ENCODE measurements around the gene RASGRF2.

Gene RASGRF2

DNA sequence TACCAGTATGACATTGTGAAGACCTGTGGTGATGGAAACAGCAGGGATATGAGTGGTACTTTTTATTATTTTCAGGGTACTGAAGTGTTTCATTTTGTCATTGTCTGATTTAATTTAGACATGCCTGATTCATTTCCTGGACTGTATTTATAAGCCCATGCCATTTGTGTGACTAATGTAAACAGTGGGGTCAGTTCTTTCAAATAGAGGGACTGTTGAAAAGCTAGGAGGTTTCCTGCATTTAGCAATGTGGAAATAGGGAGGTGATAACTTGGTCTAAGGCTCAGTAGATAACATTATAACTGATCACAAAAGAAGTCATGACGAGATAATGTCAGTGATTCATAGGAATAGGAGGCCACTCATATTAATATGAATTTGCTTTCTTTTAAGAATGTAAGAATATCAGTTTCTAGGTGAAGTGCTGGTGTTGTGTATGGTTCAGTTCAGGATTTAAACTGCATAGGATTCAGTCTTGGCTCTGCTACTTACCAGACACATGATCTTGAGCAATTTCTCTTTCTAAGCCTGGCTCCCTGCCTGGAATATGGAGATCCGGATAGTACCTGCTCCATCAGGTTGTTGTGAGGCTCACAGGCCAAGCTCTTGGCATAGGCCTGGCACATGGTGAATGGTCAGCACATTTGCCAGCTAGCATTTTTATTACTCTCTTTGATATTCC, 7.5 kb downstream of the RASGRF2 start:
- H3K9me2 ChIP-seq (replicated peaks; ENCODE audit: control insufficient read depth, low read length) = no peaks in the 10 kb centered on the region
- no peaks in the 10 kb centered on the region for H3K36me3 ChIP-seq (ENCODE audit: control insufficient read depth, low read length)
- H3F3A ChIP-seq (ENCODE audit: control insufficient read depth, insufficient read depth) = no peaks in the 10 kb centered on the region
- no peak overlapping the region for H3K4me2 ChIP-seq (ENCODE audit: low read length)
- H3K9me3 ChIP-seq (ENCODE audit: control insufficient read depth, insufficient read depth, low read length) = no peaks in the 10 kb centered on the region
- no peaks in the 10 kb centered on the region for H3K79me2 ChIP-seq (ENCODE audit: control insufficient read depth, low read length)
- H3K27me3 ChIP-seq (ENCODE audit: control insufficient read depth, low read length) = peaks cover 15% of the 10 kb centered on the region
- TF ChIP-seq, protein P1, sequence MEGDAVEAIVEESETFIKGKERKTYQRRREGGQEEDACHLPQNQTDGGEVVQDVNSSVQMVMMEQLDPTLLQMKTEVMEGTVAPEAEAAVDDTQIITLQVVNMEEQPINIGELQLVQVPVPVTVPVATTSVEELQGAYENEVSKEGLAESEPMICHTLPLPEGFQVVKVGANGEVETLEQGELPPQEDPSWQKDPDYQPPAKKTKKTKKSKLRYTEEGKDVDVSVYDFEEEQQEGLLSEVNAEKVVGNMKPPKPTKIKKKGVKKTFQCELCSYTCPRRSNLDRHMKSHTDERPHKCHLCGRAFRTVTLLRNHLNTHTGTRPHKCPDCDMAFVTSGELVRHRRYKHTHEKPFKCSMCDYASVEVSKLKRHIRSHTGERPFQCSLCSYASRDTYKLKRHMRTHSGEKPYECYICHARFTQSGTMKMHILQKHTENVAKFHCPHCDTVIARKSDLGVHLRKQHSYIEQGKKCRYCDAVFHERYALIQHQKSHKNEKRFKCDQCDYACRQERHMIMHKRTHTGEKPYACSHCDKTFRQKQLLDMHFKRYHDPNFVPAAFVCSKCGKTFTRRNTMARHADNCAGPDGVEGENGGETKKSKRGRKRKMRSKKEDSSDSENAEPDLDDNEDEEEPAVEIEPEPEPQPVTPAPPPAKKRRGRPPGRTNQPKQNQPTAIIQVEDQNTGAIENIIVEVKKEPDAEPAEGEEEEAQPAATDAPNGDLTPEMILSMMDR (IDR thresholded peaks at IDR 0.05; ENCODE audit: low read depth, low read length, poor library complexity, severe bottlenecking) = no peak
- no peak for TF ChIP-seq EZH2phosphoT487 (IDR thresholded peaks at IDR 0.05; ENCODE audit: borderline replicate concordance, low read length)
- no peaks in the 10 kb centered on the region for H4K20me1 ChIP-seq (ENCODE audit: control insufficient read depth, insufficient read depth, low read depth, low read length)
- no peak overlapping the region for H3K4me3 ChIP-seq (ENCODE audit: low read length)
- no peak overlapping the region for H3K27ac ChIP-seq (ENCODE audit: low read depth, low read length)
- H3K4me1 ChIP-seq (ENCODE audit: control insufficient read depth, low read length) = no peaks in the 10 kb centered on the region

DNA sequence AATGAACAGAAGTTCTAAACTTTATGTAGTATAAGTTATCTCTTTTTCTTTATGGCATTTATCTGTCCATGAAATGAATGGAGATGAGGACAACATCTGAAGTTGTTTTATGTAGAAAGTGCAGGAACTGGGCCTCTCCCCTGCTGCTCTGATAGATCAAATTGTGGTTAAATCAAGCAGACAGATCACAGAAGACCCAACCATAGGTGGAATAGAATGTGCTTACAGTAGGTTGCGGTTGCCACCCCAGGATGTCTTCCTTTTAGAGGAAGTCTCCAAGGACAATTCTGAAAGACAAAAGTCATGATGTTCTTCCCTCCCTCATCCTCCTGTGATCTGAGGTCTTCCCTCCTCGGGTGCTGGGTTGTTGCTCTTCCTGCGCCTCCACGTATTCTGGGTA, 12.9 kb downstream of the RASGRF2 start:
- H3F3A ChIP-seq (ENCODE audit: control insufficient read depth, insufficient read depth) = no peaks in the 10 kb centered on the region

DNA sequence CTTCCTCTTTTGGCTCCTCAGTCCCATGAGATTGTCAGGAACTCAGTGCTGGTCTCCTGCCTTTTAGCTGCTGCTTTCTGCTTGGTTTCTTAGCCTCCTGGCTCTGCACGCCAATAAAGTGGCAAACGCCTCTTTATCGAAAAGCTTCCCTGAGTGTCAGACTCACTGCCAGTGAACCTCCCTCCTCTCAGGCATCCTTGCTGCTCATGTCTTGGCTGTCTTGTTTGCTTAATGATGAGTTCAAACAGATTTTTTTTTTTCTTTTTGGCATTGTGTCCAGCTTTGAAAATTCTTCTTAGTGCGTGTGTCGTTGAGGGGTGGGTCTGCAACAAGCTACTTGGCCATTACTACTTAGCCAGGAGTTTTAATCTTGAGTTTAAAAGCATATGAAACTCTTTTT, 14.9 kb downstream of the RASGRF2 start:
- Histone ChIP-seq H3K4me2 (ENCODE audit: low read length) (no peak overlapping the region), H3K27me3 (ENCODE audit: control insufficient read depth, low read length) (no peaks in the 10 kb centered on the region), H3K4me1 (ENCODE audit: control insufficient read depth, low read length) (peaks cover 9% of the 10 kb centered on the region), H4K20me1 (ENCODE audit: control insufficient read depth, insufficient read depth, low read depth, low read length) (no peaks in the 10 kb centered on the region), H3K4me3 (ENCODE audit: low read length) (no peak overlapping the region), H3K36me3 (ENCODE audit: control insufficient read depth, low read length) (no peaks in the 10 kb centered on the region), H3F3A (ENCODE audit: control insufficient read depth, insufficient read depth) (no peaks in the 10 kb centered on the region), H3K27ac (ENCODE audit: low read depth, low read length) (no peak overlapping the region), H3K9me2 (replicated peaks; ENCODE audit: control insufficient read depth, low read length) (no peaks in the 10 kb centered on the region), H3K9me3 (ENCODE audit: control insufficient read depth, insufficient read depth, low read length) (no peaks in the 10 kb centered on the region), H3K79me2 (ENCODE audit: control insufficient read depth, low read length) (no peaks in the 10 kb centered on the region)
- no peak for TF ChIP-seq EZH2phosphoT487 (IDR thresholded peaks at IDR 0.05; ENCODE audit: borderline replicate concordance, low read length)
- TF ChIP-seq, protein P1 (IDR thresholded peaks at IDR 0.05; ENCODE audit: low read depth, low read length, poor library complexity, severe bottlenecking) = no peak

More for the DNA sequence above, 12.9 kb downstream of the RASGRF2 start:
- Histone ChIP-seq H3K4me3 (ENCODE audit: low read length) (no peak overlapping the region), H3K36me3 (ENCODE audit: control insufficient read depth, low read length) (no peaks in the 10 kb centered on the region), H3K4me1 (ENCODE audit: control insufficient read depth, low read length) (no peaks in the 10 kb centered on the region), H3K4me2 (ENCODE audit: low read length) (no peak overlapping the region), H3K27ac (ENCODE audit: low read depth, low read length) (no peak overlapping the region), H3K9me2 (replicated peaks; ENCODE audit: control insufficient read depth, low read length) (no peaks in the 10 kb centered on the region), H3K9me3 (ENCODE audit: control insufficient read depth, insufficient read depth, low read length) (no peaks in the 10 kb centered on the region), H4K20me1 (ENCODE audit: control insufficient read depth, insufficient read depth, low read depth, low read length) (no peaks in the 10 kb centered on the region), H3K79me2 (ENCODE audit: control insufficient read depth, low read length) (no peaks in the 10 kb centered on the region), H3K27me3 (ENCODE audit: control insufficient read depth, low read length) (no peaks in the 10 kb centered on the region)
- TF ChIP-seq, protein P1 (IDR thresholded peaks at IDR 0.05; ENCODE audit: low read depth, low read length, poor library complexity, severe bottlenecking) = no peak
- TF ChIP-seq EZH2phosphoT487 (IDR thresholded peaks at IDR 0.05; ENCODE audit: borderline replicate concordance, low read length) = no peak
